Neural progenitor cell (in vitro differentiated cells): Measurements from ENCODE around the gene CCDC85C.

ENCODE experiments used
- CTCF ChIP-seq: fragments of 200-600 bp; sonication (generic); IDR thresholded peaks from 2 replicates; pipeline ENCODE4 v1.5.1; 2017; ENCODE audit warnings: antibody characterized with exemption, mild to moderate bottlenecking
- EZH2 ChIP-seq: fragments of 200-600 bp; sonication (generic); IDR thresholded peaks from 2 replicates; pipeline ENCODE4 v1.6.1; 2017; ENCODE audit warnings: antibody characterized with exemption, mild to moderate bottlenecking, moderate library complexity
- EZH2phosphoT487 ChIP-seq: fragments of 200-600 bp; sonication (generic); IDR thresholded peaks from 2 replicates; pipeline ENCODE4 v1.6.1; 2017; ENCODE audit warnings: antibody characterized with exemption

GRCh38 chr14:99625476-99625875, 21.5 kb upstream of the CCDC85C start:
- no peak for TF ChIP-seq CTCF
- no peak for TF ChIP-seq EZH2
- no peak for TF ChIP-seq EZH2phosphoT487
